Heart left ventricle (tissue), 13 donors: ENCODE measurements around the gene GPX4.

Experiments used
- POLR2A ChIP-seq, 2 donors: fragments of 450-650 bp; IDR thresholded peaks; one replicate each; pipeline ENCODE4 v1.6.1; 2017; ENCODE audit warnings: antibody characterized with exemption in 2 of 2, mild to moderate bottlenecking in 2 of 2, moderate library complexity in 2 of 2
- TF ChIP-seq, protein P1 (sequence below), 12 donors: fragments of 200-600 bp; sonication (generic) in 4 of 12; IDR thresholded peaks; one replicate each; pipeline versions ENCODE4 v1.5.0 to v1.8.0; 2018 to 2022; ENCODE audit warnings: antibody characterized with exemption in 12 of 12, mild to moderate bottlenecking in 5 of 12
- donor health status: ischemic (EF 13 %, LVEDD 7.1; RV severe dilation, severe dysfunction).
- donor health status: DM: no; HTN: yes; CAD: no.
- donor health status: DM: no; HTN: no; CAD: no.
- donor health status: ischemic (EF 25% LVEDD 6.9; RV normal size, moderate dysfunction).
- donor health status: ischemic (EF 25% LVEDD 5.7; RV mildly dilated, moderate dysfunction).
- donor health status: ischemic (EF 35%, LVEDD 5.7; RV mildly dilated, moderate dysfunction).
- donor health status: nonischemic (EF 11% LVEDD 7.7; RV severe dilation, severe dysfunction).
- donor health status: DM: yes; HTN: yes; CAD: no.
- donor health status: PGD.
- donor health status: ischemic (EF 29% LVEDD 5.4; RV normal size, mild dysfunction).
- donor health status: nonischemic (EF 23%, LVEDD 6.1; RV moderate dilation, normal function).

DNA sequence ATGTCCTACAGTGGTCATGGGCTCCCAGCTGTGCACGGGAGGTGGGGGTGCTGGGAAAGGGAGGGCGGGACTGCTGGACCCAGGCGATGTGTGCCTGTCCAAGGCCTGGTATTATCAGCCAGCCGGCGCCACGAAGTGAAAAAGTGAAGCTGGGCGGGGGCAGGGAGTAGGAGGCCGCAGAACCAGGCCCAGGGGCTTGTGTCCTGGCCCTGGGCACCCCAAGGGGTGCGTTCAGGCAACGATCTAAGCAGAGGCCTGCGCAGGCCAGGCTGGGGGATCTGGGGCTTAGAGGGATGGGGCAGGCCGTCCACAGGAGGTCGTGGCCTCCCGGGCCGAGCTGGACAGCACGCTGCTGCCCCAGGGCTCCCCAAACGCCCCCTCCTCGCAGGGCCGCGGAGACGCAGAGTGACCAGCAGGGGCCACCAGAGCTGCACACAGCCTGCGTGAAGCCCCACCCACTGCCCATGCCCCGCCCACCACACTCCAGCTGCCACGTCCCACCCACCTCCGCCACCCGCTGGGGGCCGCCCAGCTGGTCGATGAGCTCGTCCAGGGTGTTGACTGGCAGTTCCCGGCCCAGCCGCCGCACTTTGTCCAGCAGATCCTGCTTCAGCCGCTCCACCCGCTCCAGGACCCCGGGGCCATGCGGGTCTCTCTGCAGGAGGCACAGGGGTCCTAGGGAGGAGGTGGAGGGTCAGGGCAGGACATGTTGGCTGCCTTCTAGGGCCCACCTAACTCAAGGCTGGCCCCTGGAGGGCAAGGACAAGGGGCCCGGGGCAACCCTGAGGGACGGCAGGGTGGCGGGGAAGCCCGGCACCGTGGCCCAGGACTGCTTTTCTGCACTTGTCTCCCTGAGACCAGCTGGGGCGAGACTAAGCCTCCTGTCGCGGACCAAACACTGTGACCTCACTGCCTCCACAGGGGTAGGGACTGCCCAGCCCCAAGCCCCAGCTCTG is 9.5 kb downstream of the GPX4 start:
- TF ChIP-seq POLR2A (IDR thresholded peaks at IDR 0.05): no peak
- TF ChIP-seq, protein P1, sequence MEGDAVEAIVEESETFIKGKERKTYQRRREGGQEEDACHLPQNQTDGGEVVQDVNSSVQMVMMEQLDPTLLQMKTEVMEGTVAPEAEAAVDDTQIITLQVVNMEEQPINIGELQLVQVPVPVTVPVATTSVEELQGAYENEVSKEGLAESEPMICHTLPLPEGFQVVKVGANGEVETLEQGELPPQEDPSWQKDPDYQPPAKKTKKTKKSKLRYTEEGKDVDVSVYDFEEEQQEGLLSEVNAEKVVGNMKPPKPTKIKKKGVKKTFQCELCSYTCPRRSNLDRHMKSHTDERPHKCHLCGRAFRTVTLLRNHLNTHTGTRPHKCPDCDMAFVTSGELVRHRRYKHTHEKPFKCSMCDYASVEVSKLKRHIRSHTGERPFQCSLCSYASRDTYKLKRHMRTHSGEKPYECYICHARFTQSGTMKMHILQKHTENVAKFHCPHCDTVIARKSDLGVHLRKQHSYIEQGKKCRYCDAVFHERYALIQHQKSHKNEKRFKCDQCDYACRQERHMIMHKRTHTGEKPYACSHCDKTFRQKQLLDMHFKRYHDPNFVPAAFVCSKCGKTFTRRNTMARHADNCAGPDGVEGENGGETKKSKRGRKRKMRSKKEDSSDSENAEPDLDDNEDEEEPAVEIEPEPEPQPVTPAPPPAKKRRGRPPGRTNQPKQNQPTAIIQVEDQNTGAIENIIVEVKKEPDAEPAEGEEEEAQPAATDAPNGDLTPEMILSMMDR (IDR thresholded peaks at IDR 0.05): peak; percentile 84 to 100 (median 97)
